Measurements from ENCODE around the gene YRDC.

DNA sequence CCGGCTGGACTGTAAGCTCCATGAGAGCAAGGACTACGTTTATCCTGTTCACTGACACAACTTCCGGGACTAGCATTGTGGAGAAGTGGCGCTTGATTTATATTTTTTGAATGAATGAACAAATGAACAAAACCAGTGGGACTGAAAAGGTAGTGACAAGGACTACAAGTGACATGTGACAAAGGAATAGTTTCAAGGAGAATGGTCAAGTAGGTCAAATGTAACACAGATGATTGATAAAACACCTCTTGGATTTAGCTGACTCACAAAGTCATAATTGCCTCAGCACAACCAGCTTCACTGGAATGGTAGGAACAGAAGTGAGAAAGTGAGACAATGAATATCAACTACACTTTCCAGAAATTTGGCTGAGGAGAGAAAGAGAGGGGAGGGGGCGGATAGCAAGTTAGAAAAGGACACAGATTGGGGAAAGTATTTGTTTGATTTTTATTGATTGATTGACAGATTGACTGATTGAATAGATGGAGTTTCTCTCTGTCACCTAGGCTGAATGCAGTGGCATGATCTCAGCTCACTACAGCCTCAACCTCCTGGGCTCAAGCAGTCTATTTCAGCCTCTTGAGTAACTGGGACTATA is 37.1 kb upstream of the YRDC start:
- TF ChIP-seq CTCF (IDR thresholded peaks at IDR 0.05) (no peak), ZFX (IDR thresholded peaks at IDR 0.05; ENCODE audit: borderline replicate concordance) (no peak)
